Cortex of kidney (tissue), 1 donor: ENCODE data around the gene ELP5.
"Not testable (repeated sequence)": the region's sequence is repeated elsewhere in the genome, so short reads cannot be mapped to it uniquely, and the experiment has no call there.

Experiments
- DNase-seq: peaks from one replicate; lab custom pipeline; 2025; lab: John Stamatoyannopoulos, UW

Gene ELP5

DNA sequence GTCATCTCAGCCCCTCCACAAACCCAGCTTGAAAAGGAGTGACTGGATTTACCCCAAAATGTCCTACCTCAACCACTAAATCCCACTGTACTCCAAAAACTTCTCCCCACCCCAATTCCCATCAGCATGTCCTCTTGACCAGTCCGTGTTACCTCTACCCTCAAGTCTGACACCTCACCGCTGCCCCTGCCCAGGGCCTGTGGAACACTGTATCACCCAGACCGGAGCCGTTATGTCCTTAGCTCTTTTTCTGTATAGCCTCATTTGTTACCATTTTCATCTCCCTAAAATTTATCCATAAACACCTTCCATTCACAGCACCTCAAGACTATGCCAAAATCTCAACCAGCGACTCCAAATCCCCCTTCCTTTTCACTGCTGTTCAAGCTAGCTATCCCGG, 15.2 kb upstream of the ELP5 start:
- DNase-seq, result no peak

DNA sequence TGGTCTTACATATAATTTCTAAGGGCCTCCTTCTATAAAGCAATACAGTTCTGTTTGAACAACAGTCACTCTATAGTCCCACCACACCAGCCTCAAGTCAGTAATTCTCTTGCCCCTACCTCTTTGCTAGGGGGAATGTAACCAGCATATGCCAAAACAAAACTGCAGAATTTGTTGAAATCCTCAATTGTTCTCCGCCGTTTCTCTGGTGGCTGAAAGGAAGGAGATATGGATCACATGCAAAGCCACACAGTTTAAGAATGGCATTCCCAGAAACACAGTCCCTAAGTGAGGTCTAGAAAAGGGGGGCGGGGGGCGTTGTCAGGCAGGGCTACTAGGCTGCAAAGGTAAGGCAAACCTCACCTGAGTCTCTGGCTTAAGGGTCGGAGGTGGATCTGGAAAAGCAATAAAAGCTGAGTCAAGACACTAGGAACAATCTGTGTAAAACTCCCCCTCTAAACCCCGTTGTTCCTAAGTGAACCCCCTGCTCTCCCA, 14.7 kb upstream of the ELP5 start:
- no peak for DNase-seq

DNA sequence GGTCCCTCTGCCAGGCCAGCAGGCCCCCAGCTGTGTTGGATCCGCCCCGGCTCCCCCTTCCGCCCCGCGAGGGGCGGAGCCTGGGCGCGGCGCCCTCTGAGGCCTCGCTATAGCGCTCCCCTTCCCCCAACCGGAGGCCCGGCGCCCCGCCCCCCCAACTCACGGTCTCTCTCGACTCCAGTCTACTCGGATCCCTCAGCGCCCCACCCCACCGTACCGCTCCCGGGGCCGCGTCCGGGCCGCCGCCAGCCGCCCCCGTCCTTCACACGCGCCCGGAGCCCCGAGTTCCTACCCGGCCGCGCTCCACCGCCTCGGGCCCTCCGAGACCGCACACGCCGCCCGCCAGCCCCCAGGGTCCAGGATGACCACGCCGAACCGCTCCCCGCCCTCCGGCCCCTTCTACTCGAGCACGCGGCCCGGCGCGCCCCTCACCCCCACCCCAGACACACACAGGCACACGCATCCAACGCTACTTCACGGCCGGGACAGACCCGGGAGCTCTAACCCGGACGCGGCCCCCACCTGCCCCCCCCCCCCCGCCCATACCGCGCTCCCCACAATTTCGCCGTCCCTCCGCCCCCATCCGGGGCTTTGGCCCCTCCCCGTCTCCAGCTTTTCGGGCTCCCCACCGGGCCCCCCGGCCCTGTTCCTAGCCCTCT, 14.1 kb upstream of the ELP5 start:
- no peak for DNase-seq

DNA sequence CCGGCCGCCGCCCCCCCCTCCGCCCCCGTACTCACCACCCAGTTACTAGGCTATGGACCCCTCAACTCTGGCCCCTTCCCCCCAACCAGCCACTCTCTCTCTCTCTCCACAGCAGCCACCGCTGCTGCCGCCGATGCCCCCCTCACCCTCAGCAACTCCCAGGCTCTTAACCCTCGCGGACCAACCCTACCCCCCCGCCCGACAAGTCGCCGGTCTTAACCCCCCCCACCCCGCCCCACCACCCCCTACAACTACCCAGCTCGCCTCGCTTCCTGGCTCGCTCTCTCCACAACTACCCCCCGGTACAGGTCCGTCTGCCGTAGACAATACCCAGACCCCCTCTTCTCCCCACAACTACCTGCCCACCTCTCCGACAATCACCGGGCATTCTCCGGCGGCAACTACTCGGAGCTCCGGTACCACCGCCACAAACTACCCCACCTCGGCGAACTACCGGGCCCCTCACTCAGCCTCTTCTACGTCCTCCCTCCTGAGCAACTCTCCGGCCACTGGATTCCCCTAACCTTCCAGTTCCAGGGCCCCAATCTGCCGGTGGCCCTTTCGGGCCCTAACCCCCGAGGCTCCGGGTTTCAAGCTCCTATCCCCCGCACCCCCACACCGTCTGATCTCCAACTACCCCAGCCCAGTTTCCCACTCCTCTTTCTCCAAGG, 13.5 kb upstream of the ELP5 start:
- no peak for DNase-seq

DNA sequence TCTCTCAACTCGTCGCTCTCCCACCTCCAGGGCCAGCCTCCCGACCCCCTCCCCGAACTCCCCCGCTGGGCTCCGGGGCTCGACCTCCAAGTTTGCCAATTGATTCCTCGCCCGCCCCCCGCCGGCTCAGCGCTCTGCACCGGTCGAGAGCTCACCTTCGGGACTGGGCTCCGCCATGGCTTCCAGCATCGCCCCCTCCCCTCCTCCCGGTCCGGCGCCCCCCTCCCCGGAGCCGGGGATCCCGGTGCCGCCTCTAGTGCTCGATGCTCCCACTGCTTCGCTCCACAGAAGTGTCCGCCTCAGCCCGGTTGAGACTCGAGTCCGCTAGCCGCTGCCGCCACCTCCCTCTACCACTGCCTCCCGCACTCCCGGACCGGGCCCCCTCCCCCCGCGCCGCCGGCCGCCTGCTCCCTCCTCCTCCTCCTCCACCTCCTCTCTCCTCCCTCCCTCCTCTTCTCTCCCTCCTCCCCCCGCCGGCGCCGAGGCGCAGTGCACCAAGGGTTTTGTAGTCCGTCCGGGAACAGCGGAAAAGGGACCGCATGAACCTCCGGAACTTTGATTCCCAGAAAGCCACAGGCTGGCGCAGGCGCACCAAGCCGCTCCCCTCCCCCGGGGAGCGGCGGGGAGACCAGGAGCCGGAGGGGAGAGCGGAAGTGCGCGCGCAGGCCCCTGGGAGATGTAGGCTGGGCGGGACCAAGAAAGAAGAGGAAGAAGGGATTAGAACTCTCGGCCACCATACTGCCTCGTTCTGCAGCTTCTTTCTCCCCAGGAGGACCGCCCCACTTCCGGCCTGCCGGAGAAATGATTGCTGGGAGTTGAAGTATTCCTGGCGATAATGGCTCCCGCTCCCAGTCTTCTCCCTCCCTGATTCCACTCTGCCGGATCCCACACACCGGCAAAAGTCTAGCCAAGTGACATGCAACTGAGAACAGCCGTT, 12.7 kb upstream of the ELP5 start, which contains the start of gene PHF23:
PHF23 (minus strand) TSS at position 367 of the 937 bp plus-strand sequence; CDS start at position 189, 178 bp downstream.
- peak; percentile 86 for DNase-seq

DNA sequence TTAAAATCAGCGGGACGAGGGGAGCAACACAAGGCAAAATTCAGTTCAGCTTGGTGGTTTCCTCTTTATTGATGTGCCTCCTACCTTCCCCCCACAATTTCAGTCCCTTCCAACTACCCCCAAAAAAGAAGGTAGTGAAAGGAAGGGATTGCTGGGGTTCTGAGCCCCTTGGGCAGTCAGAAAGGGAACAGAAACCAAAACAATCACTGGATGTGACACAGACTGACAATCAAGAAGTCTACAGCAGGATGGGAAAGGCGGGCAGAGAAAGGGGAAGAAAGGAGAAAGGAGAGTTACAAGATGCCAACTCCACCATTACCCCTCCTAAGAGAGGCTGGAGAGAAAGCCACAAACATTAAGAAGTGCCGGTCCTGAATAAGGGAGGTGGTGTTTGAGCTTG, 11.6 kb upstream of the ELP5 start:
- DNase-seq, result no peak

DNA sequence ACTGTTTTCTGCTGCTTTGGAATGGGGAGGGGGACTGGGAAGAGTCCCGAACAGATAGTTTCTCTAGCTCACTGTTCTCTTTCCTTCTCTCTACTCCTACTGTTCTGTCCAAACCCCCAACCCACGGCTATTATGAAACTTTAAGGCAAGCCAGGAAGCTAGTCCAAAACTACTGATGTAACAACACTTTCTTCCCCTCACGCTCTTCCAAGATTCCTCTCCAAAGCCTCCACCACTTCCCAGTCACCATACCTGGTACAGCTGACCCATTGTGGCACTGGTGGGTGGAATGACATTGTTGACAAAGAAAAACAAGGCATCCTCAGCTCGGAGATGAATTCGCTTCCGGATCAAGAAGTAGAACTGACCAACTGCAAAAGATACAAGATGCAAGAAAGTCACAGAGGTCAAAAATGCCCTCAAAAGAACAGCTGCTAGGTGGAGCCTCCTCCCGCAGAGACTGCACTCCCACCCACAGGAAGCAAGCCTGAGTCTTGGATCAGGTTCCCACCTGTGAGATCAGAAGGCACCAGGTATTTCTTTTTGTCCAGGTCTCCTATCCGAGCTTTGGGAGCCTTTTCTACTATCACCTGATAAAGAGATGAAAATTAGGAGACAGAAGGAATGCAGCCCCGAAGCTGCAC, 10.8 kb upstream of the ELP5 start:
- DNase-seq, result no peak

DNA sequence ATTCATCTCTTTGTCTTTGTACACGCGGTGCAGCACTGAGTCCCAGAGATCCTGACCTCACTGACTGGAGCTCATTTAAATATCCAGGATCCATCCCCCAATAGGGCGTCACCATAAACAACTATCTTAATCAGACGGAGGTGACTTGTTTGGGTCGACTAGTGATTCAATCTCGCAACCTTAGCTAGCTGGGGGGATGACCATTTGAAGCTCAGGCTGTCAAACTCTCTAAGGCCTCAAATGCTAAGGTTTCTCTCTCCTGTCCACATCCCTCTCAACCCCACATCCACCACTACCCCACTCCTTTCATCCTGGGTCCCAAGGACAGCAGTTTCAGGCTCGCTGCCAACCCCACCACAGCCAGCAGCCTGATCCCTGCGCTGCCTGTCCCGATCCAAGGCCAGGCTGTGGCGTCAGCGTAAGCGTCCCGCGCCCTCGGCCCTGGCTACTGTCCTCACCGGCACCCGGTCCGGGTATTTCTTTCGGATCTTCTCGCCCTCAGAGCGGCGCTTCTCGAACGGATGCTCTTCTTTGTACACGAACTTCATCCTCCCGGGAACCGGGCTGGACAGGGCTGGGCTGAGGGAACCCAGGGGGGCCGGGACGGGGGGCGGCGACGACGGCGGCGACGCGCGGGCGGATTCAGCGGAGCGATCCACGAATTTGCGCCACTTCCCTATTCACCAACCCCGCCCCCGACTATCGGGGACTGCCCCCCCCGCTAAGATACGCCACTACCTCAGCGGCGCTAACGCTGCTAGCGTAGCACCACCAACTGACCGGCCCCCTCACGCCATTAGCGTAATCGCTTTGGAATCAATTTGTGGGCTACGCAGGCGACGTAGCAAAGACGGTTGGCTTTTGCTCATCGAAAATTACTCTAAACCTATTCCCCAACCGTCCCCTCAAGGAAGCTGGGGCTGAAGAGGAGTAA, 10.0 kb upstream of the ELP5 start, which contains the start of gene GABARAP:
GABARAP (minus strand) TSS at position 667 of the 934 bp plus-strand sequence; CDS start at position 548, 119 bp downstream.
- no peak for DNase-seq

DNA sequence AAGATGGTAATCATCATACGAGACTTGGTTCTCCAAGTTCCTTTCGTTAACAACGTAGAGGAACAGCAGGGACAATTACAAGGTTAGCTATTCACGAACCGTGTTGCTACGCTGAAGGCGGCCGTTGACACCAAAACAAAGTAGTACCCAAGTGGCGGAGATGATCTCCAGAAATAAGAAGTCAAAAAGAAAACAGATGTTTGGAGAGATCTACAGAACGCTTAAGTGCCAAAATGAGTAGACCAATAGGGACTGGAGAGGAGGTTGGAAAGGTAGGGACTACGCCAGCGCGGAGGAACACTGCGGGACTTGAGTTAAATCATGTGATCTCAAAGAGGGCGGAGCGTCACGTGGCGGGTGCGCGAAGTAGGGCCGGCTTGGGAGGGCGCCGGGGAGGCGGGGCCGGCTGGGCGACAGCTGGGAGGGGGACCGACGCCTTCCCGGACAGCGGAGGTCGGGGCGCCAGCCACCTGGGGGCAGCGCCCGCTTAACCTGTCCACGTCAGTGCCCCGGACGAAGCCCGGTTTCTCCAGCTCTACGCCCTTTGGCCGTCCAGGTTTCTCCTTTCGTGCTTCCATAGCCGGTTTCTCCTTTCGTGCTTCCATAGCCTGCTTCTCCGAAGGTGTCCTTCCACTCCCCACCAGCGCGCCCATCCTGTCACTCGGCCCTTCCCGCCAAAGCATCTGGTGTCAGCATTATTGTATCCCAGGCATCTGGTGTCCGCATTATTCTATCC, 9.1 kb upstream of the ELP5 start:
- no peak for DNase-seq

DNA sequence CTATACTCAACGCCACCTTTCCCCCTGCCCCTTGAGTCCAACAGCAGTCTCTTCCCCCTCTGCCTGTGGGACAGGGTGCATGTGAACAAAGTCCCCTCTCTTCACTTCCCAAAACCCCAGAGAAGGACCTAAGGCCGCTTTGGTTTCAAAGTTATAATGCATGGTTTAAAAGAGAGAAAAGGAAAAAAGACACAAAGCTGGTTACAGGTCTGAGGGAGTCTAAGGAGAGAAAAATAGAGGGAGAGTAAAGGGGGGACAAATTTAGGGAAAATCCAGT, 8.6 kb upstream of the ELP5 start:
- no peak for DNase-seq

DNA sequence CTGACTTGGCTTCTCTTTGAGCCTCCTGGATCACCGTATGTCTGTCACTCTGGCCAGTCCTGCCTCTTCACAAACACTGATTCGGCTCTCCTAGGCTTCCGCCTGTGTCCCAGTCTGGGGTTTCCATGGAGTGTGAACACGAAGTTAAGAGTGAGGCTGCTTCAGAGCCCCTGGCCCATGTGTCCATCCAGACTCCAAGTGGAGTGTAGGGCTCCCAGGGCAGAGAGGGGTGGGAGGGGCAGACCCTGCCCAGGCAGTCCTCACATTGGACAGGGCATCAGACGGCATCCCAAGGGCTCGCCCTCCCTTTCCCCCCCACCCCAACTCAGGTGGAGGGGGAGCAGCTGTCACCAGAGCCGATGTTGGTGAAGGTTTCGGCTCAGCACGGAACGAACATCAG, 8.2 kb upstream of the ELP5 start:
- not testable (repeated sequence) for DNase-seq

DNA sequence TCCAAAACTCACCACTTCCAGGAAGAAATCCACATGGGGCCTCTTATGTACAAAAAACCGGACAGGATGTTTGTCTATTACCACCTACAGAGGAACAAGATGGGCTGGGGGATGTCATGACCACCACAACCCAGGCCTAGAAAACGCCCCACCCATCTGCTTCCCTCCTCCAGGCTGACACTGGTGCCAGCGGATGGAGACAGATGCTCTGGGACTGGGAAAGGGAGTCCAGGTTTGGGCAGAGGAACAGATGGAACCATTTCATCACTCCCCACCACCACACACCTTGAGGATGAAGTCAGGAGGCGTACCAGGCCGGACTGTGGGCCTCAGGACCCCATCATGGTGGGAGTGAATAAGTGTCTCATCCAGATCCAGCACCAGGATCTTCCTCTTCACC, 5.2 kb upstream of the ELP5 start:
- DNase-seq, result no peak

DNA sequence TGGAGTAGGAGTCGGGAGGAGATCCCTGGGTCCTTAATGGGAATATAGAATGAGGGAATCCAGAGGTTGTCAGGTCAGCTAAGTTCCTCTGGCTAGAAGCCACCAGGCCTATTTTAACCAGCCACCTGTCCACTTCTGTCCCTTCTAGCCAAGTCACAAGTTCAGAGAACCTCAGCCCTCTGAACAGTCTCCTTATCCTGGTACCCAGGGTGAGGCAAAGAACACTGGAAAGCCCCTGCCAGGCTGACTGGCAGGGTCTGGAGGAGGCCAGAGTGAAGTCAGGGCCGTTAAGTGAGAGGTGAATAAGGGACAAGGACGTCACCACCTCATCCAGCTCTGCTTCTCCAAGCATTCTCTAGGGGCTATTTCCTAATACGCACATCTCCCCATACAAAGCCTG, 3.2 kb upstream of the ELP5 start:
- no peak for DNase-seq

DNA sequence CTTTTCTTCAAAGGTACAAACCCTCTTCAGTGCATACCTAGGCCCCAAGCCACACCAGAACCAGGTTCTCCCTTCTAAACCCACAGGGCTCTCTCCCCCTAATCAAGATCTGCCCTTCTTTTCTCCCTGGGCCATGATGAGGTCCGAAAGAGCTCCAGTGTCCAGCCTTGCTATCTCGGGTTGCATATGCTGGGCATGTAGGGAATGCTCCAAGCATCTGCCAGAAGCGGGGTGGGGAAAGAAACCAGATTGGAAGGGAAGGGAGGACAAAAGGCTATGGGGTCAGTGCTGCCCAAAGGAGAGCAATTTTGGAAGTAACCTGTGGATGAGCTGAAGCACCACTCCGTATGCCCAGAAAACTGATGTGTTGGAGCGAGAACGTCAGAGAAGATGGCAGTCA, 2.8 kb upstream of the ELP5 start:
- no peak for DNase-seq

DNA sequence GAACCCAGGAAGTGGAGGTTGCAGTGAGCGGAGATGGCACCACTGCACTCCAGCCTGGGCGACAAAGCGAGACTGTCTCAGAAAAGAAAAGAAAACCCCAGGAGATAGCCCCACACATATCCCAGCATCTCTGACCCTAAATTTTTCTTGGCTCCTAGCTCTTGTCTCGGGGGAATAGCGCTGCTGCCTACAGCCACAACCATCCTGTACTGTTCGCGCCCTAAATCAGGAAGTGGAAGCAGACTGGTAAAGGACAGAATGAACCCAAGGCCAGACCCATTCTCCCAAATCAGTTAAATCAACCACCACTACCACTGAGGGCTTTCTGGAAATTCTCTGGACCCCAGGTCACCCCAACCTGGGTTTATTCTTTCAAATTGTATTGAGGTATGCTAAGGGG, 2.2 kb upstream of the ELP5 start:
- DNase-seq, result no peak

DNA sequence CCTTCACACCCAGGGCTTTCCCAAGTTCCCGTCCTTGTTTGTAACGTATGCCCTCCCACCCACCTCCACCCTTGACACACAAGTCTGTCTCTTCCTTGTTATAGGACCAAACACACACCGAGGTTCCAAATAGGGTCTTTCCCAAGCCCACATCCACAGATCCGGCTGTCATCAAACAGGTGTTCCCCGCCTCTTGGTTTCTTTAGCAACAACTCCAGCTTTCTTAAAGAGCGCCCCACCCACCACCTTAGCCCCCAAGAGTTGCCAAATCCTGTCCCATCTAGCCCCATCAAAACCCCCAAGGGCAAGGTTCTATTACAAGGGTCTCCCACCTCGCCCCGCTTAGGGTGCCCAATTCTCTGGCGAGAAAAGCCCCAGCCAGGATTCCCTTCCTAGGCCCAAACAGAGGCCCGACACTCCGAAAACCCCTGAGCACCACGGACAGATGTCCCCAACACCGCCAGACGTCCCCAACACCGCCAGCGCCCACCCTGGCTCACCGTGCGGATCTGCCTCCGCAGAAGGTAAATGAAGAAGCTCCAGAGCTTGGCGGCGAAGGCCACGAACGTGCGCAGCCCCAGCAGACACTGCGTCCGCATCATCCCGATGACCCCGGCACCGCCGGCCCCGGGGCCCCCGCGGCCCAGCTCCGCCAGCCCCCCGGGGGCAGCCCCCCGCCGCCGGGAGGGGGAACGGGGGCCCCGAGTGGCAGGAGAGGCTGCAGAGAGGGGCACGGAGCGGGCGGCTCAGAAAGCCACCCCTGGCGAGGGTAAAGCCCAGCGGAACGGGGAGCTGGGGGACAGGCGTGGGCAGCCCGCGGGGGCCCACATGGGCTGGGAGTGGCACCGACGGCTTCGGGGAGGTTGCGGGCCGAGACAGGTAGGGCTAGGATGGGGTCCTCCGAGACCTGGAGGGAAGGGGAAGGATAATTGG, 1.1 kb upstream of the ELP5 start:
- no peak for DNase-seq

DNA sequence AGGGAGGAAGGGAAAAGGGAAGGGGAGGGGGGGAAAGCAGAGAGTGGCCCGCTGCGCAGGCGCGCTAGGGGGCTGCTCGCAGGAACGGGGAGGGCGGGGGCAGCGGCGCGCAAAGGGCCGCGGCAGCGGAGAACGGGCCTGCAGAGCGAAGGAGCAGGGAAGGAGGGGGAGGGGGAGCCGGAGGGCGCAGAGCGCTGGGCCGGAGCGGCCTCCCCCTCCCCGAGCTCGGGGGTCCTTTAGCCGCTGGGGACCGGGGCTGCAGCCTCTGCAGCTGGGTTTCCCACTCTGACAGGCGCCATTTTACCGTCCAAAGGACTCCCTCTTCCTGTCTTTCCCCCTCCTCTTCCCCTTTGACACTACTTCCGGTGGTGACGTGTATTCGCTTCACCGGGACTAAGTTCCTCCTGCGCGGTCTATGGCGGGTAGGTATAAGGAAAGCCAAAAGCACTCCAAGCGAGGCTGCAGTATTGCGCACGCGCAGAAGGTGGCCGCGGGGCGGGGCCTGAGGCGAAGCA, 297 bp upstream of the ELP5 start, which contains the start of gene CTDNEP1:
CTDNEP1 (minus strand) TSS at position 74 of the 515 bp plus-strand sequence. CDS start 438 bp downstream, outside the sequence.
- peak; percentile 71 for DNase-seq

DNA sequence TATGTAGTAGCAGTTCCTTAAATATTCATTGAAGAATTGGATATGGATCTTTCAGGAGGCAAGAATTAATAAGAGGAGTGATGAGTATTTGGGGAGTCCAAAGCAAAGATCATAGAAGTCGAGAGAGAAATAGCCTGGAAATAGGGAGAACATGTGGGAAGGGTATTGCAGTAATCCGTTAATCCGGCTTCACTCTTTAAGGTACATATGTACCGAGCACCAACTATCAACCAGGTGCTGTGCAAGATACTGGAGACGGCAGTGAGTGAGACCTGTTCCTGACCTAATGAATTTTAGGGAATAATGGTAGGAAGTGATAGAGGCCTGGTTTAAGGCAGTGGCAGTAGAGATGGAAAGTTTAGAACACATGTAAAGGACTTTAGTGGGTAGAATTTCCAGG, 1.1 kb downstream of the ELP5 start:
- no peak for DNase-seq

DNA sequence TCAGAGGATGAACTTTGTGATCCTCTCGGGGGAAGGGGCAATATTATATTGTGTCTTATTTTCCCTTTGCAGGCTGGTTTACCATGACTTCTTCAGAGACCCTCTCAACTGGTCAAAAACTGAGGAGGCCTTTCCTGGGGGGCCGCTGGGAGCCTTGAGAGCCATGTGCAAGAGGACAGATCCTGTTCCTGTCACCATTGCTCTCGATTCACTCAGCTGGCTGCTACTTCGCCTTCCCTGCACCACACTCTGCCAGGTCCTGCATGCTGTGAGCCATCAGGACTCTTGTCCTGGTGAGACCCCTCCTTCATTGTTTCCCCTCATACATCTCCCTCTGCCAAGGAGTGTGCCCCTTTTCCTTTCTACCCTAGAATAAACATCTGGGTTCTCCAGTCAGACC, 2.5 kb downstream of the ELP5 start:
- DNase-seq, result no peak
